Choroid plexus epithelial cell (primary cell): ENCODE data around the gene FGF12.

Source experiments
- DNase-seq: peaks from one replicate; pipeline ENCODE4 v3.0.0-alpha.2; 2010; ENCODE audit warnings: low read depth
- H3K4me3 ChIP-seq: 2 replicates; pipeline ENCODE4 v1.5.1; 2011; ENCODE audit warnings: low read depth, mild to moderate bottlenecking, control low read depth, low read length, moderate library complexity
- TF ChIP-seq, protein P1 (sequence below): conservative IDR thresholded peaks from 2 replicates; pipeline ENCODE4 v1.5.1; 2011; ENCODE audit warnings: low read depth, mild to moderate bottlenecking, control low read depth, inconsistent platforms, low read length, moderate library complexity

The FGF12 gene

DNA sequence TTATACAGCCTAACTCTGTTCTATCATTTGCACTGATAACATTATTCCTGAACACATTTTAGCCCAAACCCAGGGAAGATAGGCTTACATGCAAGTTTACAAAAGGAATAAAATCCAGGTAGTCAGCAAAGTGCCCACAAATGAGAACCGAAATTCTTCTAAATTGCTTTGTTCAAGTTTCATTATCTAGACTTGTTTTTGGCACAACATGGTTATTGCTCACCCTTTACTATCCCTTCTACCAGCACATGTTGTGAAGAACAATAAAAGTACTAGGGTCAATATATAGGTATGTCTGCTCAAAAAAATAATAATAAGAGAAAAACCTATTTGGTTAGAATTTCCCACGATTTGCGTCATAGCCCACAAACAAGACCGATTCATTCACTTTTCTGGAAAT, 430.5 kb downstream of the FGF12 start:
- H3K4me3 ChIP-seq: no peak overlapping the region
- TF ChIP-seq, protein P1, sequence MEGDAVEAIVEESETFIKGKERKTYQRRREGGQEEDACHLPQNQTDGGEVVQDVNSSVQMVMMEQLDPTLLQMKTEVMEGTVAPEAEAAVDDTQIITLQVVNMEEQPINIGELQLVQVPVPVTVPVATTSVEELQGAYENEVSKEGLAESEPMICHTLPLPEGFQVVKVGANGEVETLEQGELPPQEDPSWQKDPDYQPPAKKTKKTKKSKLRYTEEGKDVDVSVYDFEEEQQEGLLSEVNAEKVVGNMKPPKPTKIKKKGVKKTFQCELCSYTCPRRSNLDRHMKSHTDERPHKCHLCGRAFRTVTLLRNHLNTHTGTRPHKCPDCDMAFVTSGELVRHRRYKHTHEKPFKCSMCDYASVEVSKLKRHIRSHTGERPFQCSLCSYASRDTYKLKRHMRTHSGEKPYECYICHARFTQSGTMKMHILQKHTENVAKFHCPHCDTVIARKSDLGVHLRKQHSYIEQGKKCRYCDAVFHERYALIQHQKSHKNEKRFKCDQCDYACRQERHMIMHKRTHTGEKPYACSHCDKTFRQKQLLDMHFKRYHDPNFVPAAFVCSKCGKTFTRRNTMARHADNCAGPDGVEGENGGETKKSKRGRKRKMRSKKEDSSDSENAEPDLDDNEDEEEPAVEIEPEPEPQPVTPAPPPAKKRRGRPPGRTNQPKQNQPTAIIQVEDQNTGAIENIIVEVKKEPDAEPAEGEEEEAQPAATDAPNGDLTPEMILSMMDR: no peak
- DNase-seq: no peak

DNA sequence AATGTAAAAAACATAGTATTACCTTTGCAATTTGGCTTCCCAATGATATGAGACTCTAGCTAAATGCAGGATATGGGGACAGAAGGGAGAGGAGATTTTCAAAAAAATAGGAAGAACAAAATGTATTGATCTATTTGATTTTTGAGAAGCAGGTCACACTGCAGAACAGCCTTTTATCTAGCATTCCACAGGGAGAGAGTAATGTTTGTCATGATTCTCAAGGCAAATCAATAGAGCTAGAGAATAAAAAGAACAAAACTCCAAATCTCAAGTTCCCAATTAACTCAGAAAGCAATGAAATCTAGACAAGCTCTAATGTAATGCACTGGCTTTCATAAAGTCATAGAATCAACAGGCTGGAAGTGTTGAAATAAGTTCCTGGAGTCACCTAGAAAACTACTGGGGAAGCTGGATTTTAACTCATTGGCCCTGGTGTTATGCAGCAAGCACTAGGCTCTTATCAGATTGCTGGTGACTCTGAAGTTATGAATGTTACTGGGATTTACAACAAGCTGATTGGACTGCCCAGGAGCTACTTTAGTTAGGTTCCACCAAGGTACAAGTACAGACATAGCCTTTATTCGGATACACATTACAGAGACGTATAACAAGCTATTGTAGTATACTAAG, 442.8 kb downstream of the FGF12 start:
- no peak overlapping the region for H3K4me3 ChIP-seq
- no peak for DNase-seq
- TF ChIP-seq, protein P1: no peak

GRCh38 chr3:192281207-192281880, 446.0 kb downstream of the FGF12 start:
- DNase-seq: no peak
- no peak overlapping the region for H3K4me3 ChIP-seq
- TF ChIP-seq, protein P1: no peak

DNA sequence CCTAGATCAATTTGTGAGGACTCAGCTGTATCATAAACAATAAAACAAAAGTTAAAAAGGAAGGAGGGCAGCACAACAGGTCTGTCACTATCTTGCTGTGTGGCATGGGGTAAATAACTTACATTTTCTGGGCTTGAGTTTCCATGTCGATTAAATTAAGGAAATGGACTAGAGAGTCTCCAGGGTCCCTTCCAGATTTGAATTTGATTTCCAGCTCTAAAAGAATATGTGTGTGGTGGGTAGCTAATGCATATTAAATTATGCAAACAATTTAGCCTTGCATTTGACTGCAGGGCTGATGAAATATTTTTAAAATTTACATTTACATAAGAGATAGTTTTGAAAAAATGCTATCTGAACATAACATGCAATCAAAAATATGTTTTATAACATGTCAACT, 447.7 kb downstream of the FGF12 start:
- TF ChIP-seq, protein P1: no peak
- H3K4me3 ChIP-seq: no peak overlapping the region
- DNase-seq: no peak

- TF ChIP-seq, protein P1: no peak
- H3K4me3 ChIP-seq: no peak overlapping the region
- no peak for DNase-seq
Measured at GRCh38 chr3:192277477-192277876, 449.9 kb downstream of the FGF12 start.

DNA sequence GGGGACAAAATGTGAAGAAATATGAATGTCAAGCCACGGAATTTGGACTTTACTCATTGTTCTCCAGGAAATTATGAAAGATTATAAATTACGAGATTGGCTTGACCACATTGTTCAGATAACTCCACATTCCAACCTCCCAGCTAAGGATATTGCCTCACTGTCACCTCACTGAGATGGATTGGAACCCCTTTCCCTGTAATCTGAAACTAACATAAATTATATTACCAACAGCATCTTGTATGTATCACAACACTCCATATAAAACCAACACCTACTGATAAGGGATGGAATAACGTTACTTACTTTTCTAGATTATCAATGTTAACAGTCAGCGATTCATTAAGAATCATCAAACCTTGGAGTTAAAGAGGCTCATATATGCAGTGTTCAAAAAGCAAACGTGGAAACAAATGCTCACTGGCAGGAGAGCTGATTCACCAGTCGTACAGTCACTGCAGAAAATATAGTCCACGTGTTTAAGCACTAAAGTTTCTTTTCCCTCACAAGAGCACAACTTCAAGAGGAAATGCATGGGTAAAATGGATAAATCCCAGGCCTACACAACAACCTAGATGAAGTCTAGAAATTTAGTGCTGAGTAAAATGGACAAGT, 451.5 kb downstream of the FGF12 start:
- H3K4me3 ChIP-seq: no peak overlapping the region
- peak; percentile 12 for DNase-seq
- TF ChIP-seq, protein P1: no peak

DNA sequence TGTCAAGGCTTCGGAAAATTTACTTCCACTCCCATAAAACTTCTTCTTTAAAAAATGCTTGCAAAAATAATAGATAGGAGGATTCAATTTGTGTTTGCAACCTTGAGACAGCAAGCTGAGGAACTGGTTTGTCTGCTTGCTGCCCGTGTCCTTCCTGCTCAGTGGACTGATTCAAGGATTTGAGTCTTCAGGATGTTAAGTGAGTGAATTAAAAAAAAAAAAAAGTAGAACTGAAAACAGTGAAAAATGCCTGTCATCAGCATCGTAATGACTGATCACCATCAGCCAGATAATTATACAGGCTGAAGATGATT, 453.7 kb downstream of the FGF12 start:
- no peak for DNase-seq
- TF ChIP-seq, protein P1: no peak
- no peak overlapping the region for H3K4me3 ChIP-seq
